Lung (tissue), 12 donors: ENCODE measurements around the gene SDHAF4. TPM values are rescaled to one million over a fixed set of nuclear protein-coding genes. Genes with fewer than 3 reads are reported as not detected.
"Not testable (repeated sequence)": the region's sequence is repeated elsewhere in the genome, so short reads cannot be mapped to it uniquely, and the experiment has no call there.

ENCODE experiments used
- ATAC-seq: fragments of 200-7000 bp; cut with Tn5 transposase; one replicate; pipeline ENCODE4 v1.9.1; 2020; ENCODE audit warnings: moderate number of reproducible peaks; ENCODE audit not compliant: insufficient read depth, low FRiP score
- DNase-seq, 3 donors: peaks; one replicate each; pipeline ENCODE4 v3.0.0-alpha.2; 2013 to 2017
- H3K27ac ChIP-seq, 2 donors: one replicate each; pipeline ENCODE4 v1.5.1; 2013; ENCODE audit warnings: mild to moderate bottlenecking in 2 of 2, moderate library complexity in 2 of 2, control low read depth in 1 of 2, inconsistent platforms in 1 of 2, low read depth in 1 of 2, low read length in 1 of 2
- H3K27me3 ChIP-seq, 3 donors: one replicate each; pipeline ENCODE4 v1.5.1; 2013; ENCODE audit warnings: low read length in 2 of 3; ENCODE audit not compliant: control insufficient read depth in 3 of 3, insufficient read depth in 3 of 3
- H3K36me3 ChIP-seq, 4 donors: one replicate each; pipeline ENCODE4 v1.5.1; 2013; ENCODE audit warnings: low read length in 4 of 4, mild to moderate bottlenecking in 1 of 4, moderate library complexity in 1 of 4; ENCODE audit not compliant: control insufficient read depth in 4 of 4, insufficient read depth in 4 of 4
- H3K4me1 ChIP-seq, 5 donors: one replicate each; pipeline ENCODE4 v1.5.1; 2013; ENCODE audit warnings: low read length in 5 of 5, mild to moderate bottlenecking in 2 of 5, moderate library complexity in 1 of 5; ENCODE audit not compliant: control insufficient read depth in 5 of 5, insufficient read depth in 5 of 5
- H3K4me3 ChIP-seq: one replicate; pipeline ENCODE4 v1.5.1; 2013; ENCODE audit warnings: mild to moderate bottlenecking, control low read depth, moderate library complexity
- H3K9ac ChIP-seq, 2 donors: one replicate each; pipeline ENCODE4 v1.5.1; 2013; ENCODE audit warnings: low read length in 2 of 2, control low read depth in 1 of 2; ENCODE audit not compliant: insufficient read depth in 1 of 2
- H3K9me3 ChIP-seq, 4 donors: one replicate each; pipeline ENCODE4 v1.5.1; 2013; ENCODE audit warnings: low read length in 3 of 4, mild to moderate bottlenecking in 1 of 4, moderate library complexity in 1 of 4; ENCODE audit not compliant: control insufficient read depth in 4 of 4, insufficient read depth in 3 of 4
- WGBS, 2 donors: extraction: QIAGEN DNeasy Blood & Tissue Kit; methylation state at CpG; one replicate each; pipeline ENCODE4 v1.1.7; 2013; 5-methylcytosine and 5-hydroxymethylcytosine counted together
- polyA plus RNA-seq, 2 donors: library from polyadenylated mRNA; stranded (reverse); fragments of 200-250 nt; gene quantifications; one replicate each; pipeline ENCODE4 v1.2.1, GENCODE V29; 2013
- total RNA-seq, 2 donors: library from RNA; depleted of rRNA in 1 of 2; stranded (reverse); fragments of >200 nt in 1 of 2; gene quantifications; one replicate each; pipeline ENCODE4 v1.2.1, GENCODE V29; 2014 to 2021
- TF ChIP-seq, protein P1 (sequence below): IDR thresholded peaks from 2 replicates; pipeline ENCODE4 v1.5.1; 2012; ENCODE audit warnings: mild to moderate bottlenecking; ENCODE audit errors: control extremely low read depth, extremely low read depth
- donor health status: control.
- donor health status: control.
- donor health status: Bipolar disorder and iron deficiency.
- donor health status: healthy.
- donor health status: DM: yes; HTN: yes; CAD: no.

Gene SDHAF4
- total and polyA plus RNA-seq, 4 donors, result 5.2 to 21.8 (median 12.6) TPM

DNA sequence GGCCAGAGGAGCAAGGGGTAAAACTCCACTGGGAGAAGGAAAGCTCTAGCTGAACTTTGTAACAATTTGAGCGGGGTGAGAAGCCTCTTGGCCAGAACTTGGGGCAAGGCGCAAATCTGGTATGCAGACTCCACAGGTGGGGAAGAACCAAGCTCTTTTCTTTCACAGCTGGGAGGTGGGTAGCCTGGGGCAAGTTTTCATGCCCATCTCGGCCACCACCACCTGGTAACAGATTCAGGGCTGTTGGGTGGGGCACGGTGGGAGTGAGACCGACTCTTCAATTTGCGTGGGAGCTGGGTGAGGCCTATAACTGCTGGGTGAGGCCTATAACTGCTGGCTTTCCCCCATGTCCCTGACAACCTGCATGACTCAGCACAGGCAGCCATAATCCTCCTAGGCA, 37.5 kb downstream of the SDHAF4 start:
- Histone ChIP-seq H3K9ac (no peak overlapping the region), H3K27ac (no peak overlapping the region), H3K4me1 (no peaks in the 10 kb centered on the region), H3K27me3 (no peaks in the 10 kb centered on the region), H3K4me3 (no peak overlapping the region), H3K36me3 (no peaks in the 10 kb centered on the region), H3K9me3 (peaks cover 0 to 12% (median 0%) of the 10 kb centered on the region in 4 donors)
- 94 to 97% methylated on average over 6 of the region's 6 CpGs for WGBS, 2 donors
- DNase-seq (no peak), ATAC-seq (no peak)
- TF ChIP-seq, protein P1, sequence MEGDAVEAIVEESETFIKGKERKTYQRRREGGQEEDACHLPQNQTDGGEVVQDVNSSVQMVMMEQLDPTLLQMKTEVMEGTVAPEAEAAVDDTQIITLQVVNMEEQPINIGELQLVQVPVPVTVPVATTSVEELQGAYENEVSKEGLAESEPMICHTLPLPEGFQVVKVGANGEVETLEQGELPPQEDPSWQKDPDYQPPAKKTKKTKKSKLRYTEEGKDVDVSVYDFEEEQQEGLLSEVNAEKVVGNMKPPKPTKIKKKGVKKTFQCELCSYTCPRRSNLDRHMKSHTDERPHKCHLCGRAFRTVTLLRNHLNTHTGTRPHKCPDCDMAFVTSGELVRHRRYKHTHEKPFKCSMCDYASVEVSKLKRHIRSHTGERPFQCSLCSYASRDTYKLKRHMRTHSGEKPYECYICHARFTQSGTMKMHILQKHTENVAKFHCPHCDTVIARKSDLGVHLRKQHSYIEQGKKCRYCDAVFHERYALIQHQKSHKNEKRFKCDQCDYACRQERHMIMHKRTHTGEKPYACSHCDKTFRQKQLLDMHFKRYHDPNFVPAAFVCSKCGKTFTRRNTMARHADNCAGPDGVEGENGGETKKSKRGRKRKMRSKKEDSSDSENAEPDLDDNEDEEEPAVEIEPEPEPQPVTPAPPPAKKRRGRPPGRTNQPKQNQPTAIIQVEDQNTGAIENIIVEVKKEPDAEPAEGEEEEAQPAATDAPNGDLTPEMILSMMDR, result no peak

GRCh38 chr6:70607371-70607770, 40.6 kb downstream of the SDHAF4 start:
- not testable (repeated sequence) for H3K4me1 ChIP-seq, H3K27me3 ChIP-seq, H3K36me3 ChIP-seq, H3K4me3 ChIP-seq, H3K27ac ChIP-seq, ATAC-seq, DNase-seq, H3K9ac ChIP-seq
- WGBS, 2 donors, result 62 to 82% methylated on average over 2 of the region's 2 CpGs
- peaks cover 0 to 12% (median 0%) of the 10 kb centered on the region in 4 donors for H3K9me3 ChIP-seq

- not testable (repeated sequence) for H3K27me3 ChIP-seq, H3K4me1 ChIP-seq, DNase-seq, H3K9ac ChIP-seq, H3K27ac ChIP-seq, ATAC-seq, H3K36me3 ChIP-seq, H3K4me3 ChIP-seq, H3K9me3 ChIP-seq
- WGBS, 2 donors, result 92% methylated on average over 13 of the region's 13 CpGs
Measured at GRCh38 chr6:70609181-70609580, 42.5 kb downstream of the SDHAF4 start.

DNA sequence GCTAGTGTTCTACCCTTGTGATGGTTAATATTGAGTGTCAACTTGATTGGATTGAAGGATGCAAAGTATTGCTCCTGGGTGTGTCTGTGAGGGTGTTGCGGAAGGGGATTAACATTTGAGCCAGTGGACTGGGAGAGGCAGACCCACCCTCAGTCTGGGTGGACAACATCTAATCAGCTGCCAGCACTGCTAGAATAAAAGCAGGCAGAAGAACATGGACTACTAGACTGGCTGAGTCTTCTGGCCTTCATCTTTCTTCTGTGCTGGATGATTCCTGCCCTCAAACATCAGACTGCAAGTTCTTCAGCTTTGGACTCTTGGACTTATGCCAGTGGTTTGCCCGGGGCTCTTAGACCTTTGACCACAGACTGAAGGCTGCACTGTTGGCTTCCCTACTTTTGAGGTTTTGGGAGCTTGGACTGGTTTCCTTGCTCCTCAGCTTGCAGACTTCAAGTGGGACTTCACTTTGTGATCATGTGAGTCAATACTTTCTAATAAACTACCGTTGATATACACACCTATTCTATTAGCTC, 50.1 kb downstream of the SDHAF4 start:
- H3K9ac ChIP-seq, result no peak overlapping the region

More for the DNA sequence above, 50.1 kb downstream of the SDHAF4 start:
- Histone ChIP-seq H3K27me3 (no peaks in the 10 kb centered on the region), H3K27ac (no peak overlapping the region), H3K4me3 (no peak overlapping the region), H3K9me3 (no peaks in the 10 kb centered on the region), H3K4me1 (no peaks in the 10 kb centered on the region), H3K36me3 (no peaks in the 10 kb centered on the region)
- WGBS, 2 donors, result 68% methylated on average over 3 of the region's 3 CpGs
- TF ChIP-seq, protein P1, result no peak
- ATAC-seq (no peak), DNase-seq (no peak)
